K562 (cell line): Measurements from ENCODE around the gene TIMP3. TPM values are rescaled to one million over a fixed set of nuclear protein-coding genes. Genes with fewer than 3 reads are reported as not detected.

Experiments
- ATF6 ChIP-seq: sonication (generic); formaldehyde crosslinking; IDR thresholded peaks from 2 replicates; pipeline ENCODE4 v1.4.0; 2020; ENCODE audit warnings: mild to moderate bottlenecking, missing genetic modification reagents
- DEAF1 ChIP-seq: fragments of 450-650 bp; formaldehyde crosslinking; IDR thresholded peaks from 2 replicates; pipeline ENCODE4 v1.4.0; 2020; ENCODE audit warnings: mild to moderate bottlenecking, moderate library complexity
- ETV1 ChIP-seq: fragments of 450-650 bp; conservative IDR thresholded peaks from 2 replicates; pipeline ENCODE4 v1.6.1; 2016; ENCODE audit warnings: missing genetic modification characterization, control low read depth, low read depth, missing compliant biosample characterization
- EZH2 ChIP-seq: IDR thresholded peaks from 2 replicates; pipeline ENCODE4 v1.6.1; 2012; ENCODE audit warnings: low read depth, mild to moderate bottlenecking, inconsistent platforms, low read length, borderline replicate concordance
- HBP1 ChIP-seq: fragments of 450-650 bp; formaldehyde crosslinking; IDR thresholded peaks from 2 replicates; pipeline ENCODE4 v1.4.0; 2022; ENCODE audit warnings: missing genetic modification characterization
- HMGN3 ChIP-seq: IDR thresholded peaks from 2 replicates; pipeline ENCODE4 v1.6.1; 2011; ENCODE audit warnings: borderline replicate concordance, low read depth, mild to moderate bottlenecking, mixed read lengths, low read length; ENCODE audit not compliant: insufficient read length; ENCODE audit errors: extremely low read depth
- OTX1 ChIP-seq: fragments of 450-650 bp; formaldehyde crosslinking; IDR thresholded peaks from 2 replicates; pipeline ENCODE4 v1.4.0; 2022; ENCODE audit warnings: mild to moderate bottlenecking
- SNRNP70 ChIP-seq: fragments of 200-400 bp; formaldehyde crosslinking; optimal IDR thresholded peaks from 2 replicates; pipeline ENCODE3; 2017; ENCODE audit warnings: low read depth, low read length
- ZFX ChIP-seq: sonication (generic); formaldehyde crosslinking; IDR thresholded peaks from 2 replicates; pipeline ENCODE4 v1.8.0; 2022; ENCODE audit warnings: mild to moderate bottlenecking, missing genetic modification reagents, moderate library complexity
- ZMIZ1 ChIP-seq, 2 experiments: fragments of 150-350 bp in 1 of 2; IDR thresholded peaks; 2 replicates each; pipeline ENCODE4 v1.6.1; 2012 to 2016; ENCODE audit warnings: low read depth in 2 of 2, low read length in 2 of 2, mild to moderate bottlenecking in 1 of 2, moderate library complexity in 1 of 2
- ZNF639 ChIP-seq, 2 experiments: fragments of 200-800 bp in 1 of 2; sonication (Bioruptor generic) in 1 of 2; sonication (generic) in 1 of 2; formaldehyde crosslinking in 1 of 2; IDR thresholded peaks in 1 of 2; conservative IDR thresholded peaks in 1 of 2; 2 replicates each; pipeline versions ENCODE4 v1.5.0 to v1.6.1; 2016 to 2020; ENCODE audit warnings: missing compliant biosample characterization in 1 of 2, missing genetic modification characterization in 1 of 2, missing genetic modification reagents in 1 of 2
- ZNF766 ChIP-seq: fragments of 200-800 bp; sonication (Bioruptor generic); conservative IDR thresholded peaks from 2 replicates; pipeline ENCODE4 v1.6.1; 2016; ENCODE audit warnings: missing genetic modification characterization, missing compliant biosample characterization
- polyA plus RNA-seq, 8 experiments: library from polyadenylated mRNA; depleted of rRNA in 4 of 8; stranded (reverse) in 5 of 8; unstranded in 3 of 8; fragments of >200 nt; fragmentation: Nextera tagmentation in 2 of 8; fragmentation: Illumina TruSeq in 1 of 8; extraction: Ambion mirVana in 2 of 8; extraction: Trizol in 1 of 8; gene quantifications; 2 replicates each; pipeline versions ENCODE4 v1.2.1 to v1.2.3, GENCODE V29; 2011 to 2014; ENCODE audit warnings: inconsistent platforms in 1 of 8, missing spikeins in 1 of 8
- total RNA-seq, 7 experiments: library from RNA; depleted of rRNA in 6 of 7; stranded (reverse); fragments of >200 nt in 6 of 7; fragmentation: Illumina TruSeq in 2 of 7; extraction: Trizol in 2 of 7; gene quantifications; 2 replicates each; pipeline versions ENCODE4 v1.2.1 to v1.2.3, GENCODE V29; 2011 to 2021; ENCODE audit warnings: low replicate concordance in 1 of 7

Gene TIMP3
- total and polyA plus RNA-seq, 9 of the 15 experiments (the other 6 are each of a cell fraction or from before 2014, with no cell fraction given), result 0.07 to 0.73 (median 0.18) TPM

GRCh38 chr22:32880893-32881596, 79.5 kb downstream of the TIMP3 start (continued):
- TF ChIP-seq SNRNP70, result no peak
- TF ChIP-seq ZMIZ1 (IDR thresholded peaks at IDR 0.05; ENCODE audit: low read depth in 2 of 2, low read length in 2 of 2), result peak in 1 of 2 experiments; percentile 72; a peak in 2 of 4 replicates
- TF ChIP-seq HBP1 (CRISPR knock-in tag), result 0 out of 2 replicates have a peak, but pooled peaks have one; percentile 35
- no peak for TF ChIP-seq EZH2
- peak; percentile 84 for TF ChIP-seq ZNF766 (CRISPR knock-in tag)
- TF ChIP-seq HMGN3, result peak; percentile 73
- no peak; the same call in 1 of the 2 replicates for TF ChIP-seq ZFX (CRISPR knock-in tag)
- TF ChIP-seq ATF6 (CRISPR knock-in tag), result no peak
- peak in 1 of 2 experiments; percentile 13; a peak in 1 of 4 replicates for TF ChIP-seq ZNF639 (CRISPR knock-in tag; conservative IDR thresholded peaks at IDR 0.05 in 1 of 2, IDR thresholded peaks at IDR 0.05 in 1 of 2)
- peak; percentile 88 for TF ChIP-seq ETV1
- TF ChIP-seq OTX1, result peak; percentile 78
- TF ChIP-seq DEAF1 (CRISPR knock-in tag), result no peak
